ENCODE results near the gene EEFSEC. TPM values are rescaled to one million over a fixed set of nuclear protein-coding genes. Genes with fewer than 3 reads are reported as not detected.

The EEFSEC gene
- total RNA-seq, 1 experiment from 2014 or later = 14.6 TPM

DNA sequence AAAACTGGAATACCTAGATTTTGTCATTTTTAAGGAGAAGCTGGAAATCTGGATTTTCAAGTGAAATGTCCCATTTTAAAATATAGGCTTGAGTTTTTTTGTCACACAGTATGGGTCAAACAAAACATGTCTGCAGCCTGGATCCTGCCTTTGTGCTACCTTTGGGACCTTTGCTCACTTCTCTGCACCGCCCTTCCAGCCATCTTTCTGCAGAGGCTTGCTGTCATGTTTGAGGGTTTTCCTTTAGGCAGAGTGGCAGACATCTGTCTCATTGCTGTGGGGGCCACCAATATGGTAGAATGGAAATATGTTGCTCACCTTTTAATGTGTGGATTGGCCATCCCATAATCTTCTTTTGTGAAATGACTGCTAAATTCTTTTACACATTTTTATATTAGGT, 136.3 kb downstream of the EEFSEC start:
- DNase-seq (ENCODE audit: unreplicated experiment) = no peak
- Mint-ChIP-seq H3K27me3 (ENCODE audit: insufficient read depth, unreplicated experiment) (no peaks in the 10 kb centered on the region), H3K27ac (ENCODE audit: low read depth, unreplicated experiment) (no peak overlapping the region), H3K9me3 (ENCODE audit: unreplicated experiment) (peaks cover 7% of the 10 kb centered on the region), H3K4me3 (ENCODE audit: unreplicated experiment) (no peak overlapping the region), H3K36me3 (ENCODE audit: insufficient read depth, unreplicated experiment) (no peaks in the 10 kb centered on the region), H3K4me1 (ENCODE audit: insufficient read depth, unreplicated experiment) (no peaks in the 10 kb centered on the region)
- TF ChIP-seq, protein P1, sequence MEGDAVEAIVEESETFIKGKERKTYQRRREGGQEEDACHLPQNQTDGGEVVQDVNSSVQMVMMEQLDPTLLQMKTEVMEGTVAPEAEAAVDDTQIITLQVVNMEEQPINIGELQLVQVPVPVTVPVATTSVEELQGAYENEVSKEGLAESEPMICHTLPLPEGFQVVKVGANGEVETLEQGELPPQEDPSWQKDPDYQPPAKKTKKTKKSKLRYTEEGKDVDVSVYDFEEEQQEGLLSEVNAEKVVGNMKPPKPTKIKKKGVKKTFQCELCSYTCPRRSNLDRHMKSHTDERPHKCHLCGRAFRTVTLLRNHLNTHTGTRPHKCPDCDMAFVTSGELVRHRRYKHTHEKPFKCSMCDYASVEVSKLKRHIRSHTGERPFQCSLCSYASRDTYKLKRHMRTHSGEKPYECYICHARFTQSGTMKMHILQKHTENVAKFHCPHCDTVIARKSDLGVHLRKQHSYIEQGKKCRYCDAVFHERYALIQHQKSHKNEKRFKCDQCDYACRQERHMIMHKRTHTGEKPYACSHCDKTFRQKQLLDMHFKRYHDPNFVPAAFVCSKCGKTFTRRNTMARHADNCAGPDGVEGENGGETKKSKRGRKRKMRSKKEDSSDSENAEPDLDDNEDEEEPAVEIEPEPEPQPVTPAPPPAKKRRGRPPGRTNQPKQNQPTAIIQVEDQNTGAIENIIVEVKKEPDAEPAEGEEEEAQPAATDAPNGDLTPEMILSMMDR (IDR thresholded peaks at IDR 0.05; ENCODE audit: unreplicated experiment) = no peak
- BruUV-seq (replicated peaks) = no TSS peak
- POLR2A ChIA-PET = no interaction called here
- intact Hi-C loops (cut with micrococcal nuclease) = no loop called here
- CTCF ChIA-PET = no interaction called here

DNA sequence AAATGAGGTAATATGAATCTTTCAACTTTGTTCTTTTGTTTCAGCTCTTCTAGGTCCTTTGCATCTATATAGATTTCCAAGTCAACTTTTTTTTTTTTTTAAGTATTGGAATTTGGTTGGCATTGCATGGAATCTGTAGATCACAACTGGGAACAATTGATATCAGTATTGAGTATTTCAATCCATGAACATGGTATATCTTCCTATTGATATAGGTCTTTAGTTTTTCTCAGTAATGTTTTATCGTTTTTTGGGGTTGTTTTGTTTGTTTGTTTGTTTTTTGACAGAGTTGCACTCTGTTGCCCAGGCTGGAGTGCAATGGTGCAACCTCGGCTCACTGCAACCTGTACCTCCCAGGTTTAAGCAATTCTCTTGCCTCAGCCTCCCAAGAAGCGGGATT, 137.2 kb downstream of the EEFSEC start:
- POLR2A ChIA-PET = no interaction called here
- CTCF ChIA-PET = no interaction called here
- no peak overlapping the region for H3K4me3 Mint-ChIP-seq (ENCODE audit: unreplicated experiment)

DNA sequence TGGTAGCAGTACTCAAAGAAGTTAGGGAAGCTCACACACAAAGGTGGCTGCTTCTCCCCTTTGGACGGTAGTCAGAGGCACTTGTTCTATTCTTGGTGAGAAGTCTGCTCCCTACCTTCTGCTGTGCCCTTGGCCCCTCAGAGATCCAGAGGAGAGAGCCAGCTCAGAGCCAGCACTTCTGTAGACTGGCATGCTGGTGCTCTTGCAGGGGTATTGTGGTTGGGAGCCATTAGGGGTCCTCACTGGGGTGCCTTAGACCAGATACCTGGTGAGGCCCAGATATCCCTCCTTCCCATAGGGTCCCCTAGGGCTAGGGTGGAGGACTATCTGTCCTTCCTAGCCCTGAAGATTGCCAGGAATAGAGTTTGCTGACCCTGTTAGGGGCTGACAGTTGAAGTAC, 140.6 kb downstream of the EEFSEC start:
- no peaks in the 10 kb centered on the region for H3K36me3 Mint-ChIP-seq (ENCODE audit: insufficient read depth, unreplicated experiment)

More for the DNA sequence above, 137.2 kb downstream of the EEFSEC start:
- intact Hi-C loops (cut with micrococcal nuclease) = no loop called here
- H3K27ac Mint-ChIP-seq (ENCODE audit: low read depth, unreplicated experiment) = no peak overlapping the region
- no peak for DNase-seq (ENCODE audit: unreplicated experiment)
- H3K27me3 Mint-ChIP-seq (ENCODE audit: insufficient read depth, unreplicated experiment) = no peaks in the 10 kb centered on the region
- TF ChIP-seq, protein P1 (IDR thresholded peaks at IDR 0.05; ENCODE audit: unreplicated experiment) = no peak
- H3K36me3 Mint-ChIP-seq (ENCODE audit: insufficient read depth, unreplicated experiment) = no peaks in the 10 kb centered on the region
- BruUV-seq (replicated peaks) = no TSS peak
- H3K9me3 Mint-ChIP-seq (ENCODE audit: unreplicated experiment) = peaks cover 7% of the 10 kb centered on the region
- H3K4me1 Mint-ChIP-seq (ENCODE audit: insufficient read depth, unreplicated experiment) = no peaks in the 10 kb centered on the region

DNA sequence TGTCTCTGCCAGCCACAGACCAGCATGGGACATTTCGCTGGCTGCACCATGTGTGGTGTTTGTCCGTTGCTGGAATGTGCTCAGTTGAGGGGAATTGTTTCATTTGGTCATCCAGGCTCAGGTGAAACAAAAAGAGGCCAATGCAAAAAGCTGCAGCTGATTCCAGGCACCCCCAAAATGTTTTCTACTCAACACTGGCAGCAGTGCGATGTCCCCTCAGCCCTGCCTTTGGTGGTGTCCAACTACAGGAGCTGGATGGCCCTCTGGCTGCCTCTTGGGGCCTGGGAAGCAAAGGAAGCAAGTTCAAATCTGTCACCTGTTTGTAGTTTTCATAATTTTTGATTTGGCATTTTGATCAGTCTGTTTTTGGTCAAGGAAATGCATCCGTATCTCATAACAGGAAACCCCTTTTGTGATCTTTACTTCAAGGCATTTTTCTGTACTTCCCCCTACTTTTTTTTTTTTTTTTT, 141.8 kb downstream of the EEFSEC start:
- Mint-ChIP-seq H3K4me3 (ENCODE audit: unreplicated experiment) (no peak overlapping the region), H3K4me1 (ENCODE audit: insufficient read depth, unreplicated experiment) (peaks cover 6% of the 10 kb centered on the region), H3K9me3 (ENCODE audit: unreplicated experiment) (peaks cover 6% of the 10 kb centered on the region), H3K27ac (ENCODE audit: low read depth, unreplicated experiment) (no peak overlapping the region), H3K36me3 (ENCODE audit: insufficient read depth, unreplicated experiment) (no peaks in the 10 kb centered on the region), H3K27me3 (ENCODE audit: insufficient read depth, unreplicated experiment) (no peaks in the 10 kb centered on the region)
- CTCF ChIA-PET = no interaction called here
- no TSS peak for BruUV-seq (replicated peaks)
- DNase-seq (ENCODE audit: unreplicated experiment) = no peak
- TF ChIP-seq, protein P1 (IDR thresholded peaks at IDR 0.05; ENCODE audit: unreplicated experiment) = no peak
- POLR2A ChIA-PET = no interaction called here
- intact Hi-C loops (cut with micrococcal nuclease) = no loop called here

More for the DNA sequence above, 140.6 kb downstream of the EEFSEC start:
- no peak overlapping the region for H3K27ac Mint-ChIP-seq (ENCODE audit: low read depth, unreplicated experiment)
- peaks cover 7% of the 10 kb centered on the region for H3K9me3 Mint-ChIP-seq (ENCODE audit: unreplicated experiment)
- DNase-seq (ENCODE audit: unreplicated experiment) = no peak
- BruUV-seq (replicated peaks) = no TSS peak
- POLR2A ChIA-PET = no interaction called here
- no peaks in the 10 kb centered on the region for H3K27me3 Mint-ChIP-seq (ENCODE audit: insufficient read depth, unreplicated experiment)
- H3K4me3 Mint-ChIP-seq (ENCODE audit: unreplicated experiment) = no peak overlapping the region
- CTCF ChIA-PET = no interaction called here
- H3K4me1 Mint-ChIP-seq (ENCODE audit: insufficient read depth, unreplicated experiment) = peaks cover 6% of the 10 kb centered on the region
- intact Hi-C loops (cut with micrococcal nuclease) = no loop called here
- TF ChIP-seq, protein P1 (IDR thresholded peaks at IDR 0.05; ENCODE audit: unreplicated experiment) = no peak

Measured in MCF 10A (cell line).